ENCODE measurements around the gene PPP1R12C.
"Not testable (repeated sequence)": the region's sequence is repeated elsewhere in the genome, so short reads cannot be mapped to it uniquely, and the experiment has no call there.

Gene PPP1R12C

DNA sequence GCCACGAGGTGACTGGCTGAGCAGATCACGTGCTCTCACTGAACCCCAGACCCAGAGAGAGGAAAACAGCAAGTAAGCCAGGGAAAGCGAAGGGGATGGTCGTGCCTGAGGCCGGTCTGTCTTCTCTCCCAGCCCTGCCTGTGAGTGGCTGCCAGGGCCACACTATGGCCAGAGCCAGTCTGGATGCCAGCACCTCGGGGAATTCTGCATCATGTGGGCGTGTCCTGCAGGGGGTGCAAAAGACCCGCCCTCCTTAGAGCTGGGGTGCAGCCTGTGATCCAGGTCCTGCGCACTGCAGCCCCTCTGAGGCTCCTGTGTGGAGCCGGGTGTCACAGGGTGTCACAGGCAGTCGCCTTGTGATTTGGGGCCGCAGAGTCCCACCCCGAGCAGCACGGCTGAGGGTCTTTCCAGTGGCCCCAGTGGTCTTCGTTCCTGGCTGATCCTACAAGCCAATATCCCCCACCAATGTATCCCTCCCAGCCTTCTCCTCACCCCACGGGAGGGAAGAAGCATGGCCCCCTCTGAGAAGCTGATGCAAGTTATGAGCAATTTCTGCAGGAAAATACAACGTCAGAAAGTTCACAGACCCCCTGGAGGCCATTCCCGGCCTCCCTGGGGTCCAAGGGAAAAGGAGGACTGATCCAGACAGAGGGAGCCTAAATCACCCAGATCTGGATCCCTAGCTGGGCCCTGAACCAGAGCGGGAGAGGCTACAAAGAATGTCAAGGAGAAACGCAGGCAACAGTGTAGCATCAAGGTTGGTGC, 7.7 kb downstream of the PPP1R12C start:
- DNase-seq = no peak

DNA sequence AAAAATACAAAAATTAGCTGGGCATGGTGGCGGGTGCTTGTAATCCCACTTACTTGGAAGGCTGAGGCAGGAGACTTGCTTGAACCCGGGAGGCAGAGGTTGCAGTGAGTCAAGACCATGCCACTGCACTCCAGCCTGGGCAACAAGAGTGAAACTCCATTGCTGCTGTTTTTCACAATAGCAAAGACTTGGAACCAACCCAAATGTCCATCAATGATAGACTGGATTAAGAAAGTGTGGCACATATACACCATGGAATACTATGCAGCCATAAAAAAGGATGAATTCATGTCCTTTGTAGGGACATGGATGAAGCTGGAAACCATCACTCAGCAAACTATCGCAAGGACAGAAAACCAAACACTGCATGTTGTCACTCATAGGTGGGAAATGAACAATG, 10.2 kb downstream of the PPP1R12C start:
- DNase-seq = not testable (repeated sequence)

GRCh38 chr19:55106591-55106990, 10.8 kb downstream of the PPP1R12C start:
- no peak for DNase-seq

DNA sequence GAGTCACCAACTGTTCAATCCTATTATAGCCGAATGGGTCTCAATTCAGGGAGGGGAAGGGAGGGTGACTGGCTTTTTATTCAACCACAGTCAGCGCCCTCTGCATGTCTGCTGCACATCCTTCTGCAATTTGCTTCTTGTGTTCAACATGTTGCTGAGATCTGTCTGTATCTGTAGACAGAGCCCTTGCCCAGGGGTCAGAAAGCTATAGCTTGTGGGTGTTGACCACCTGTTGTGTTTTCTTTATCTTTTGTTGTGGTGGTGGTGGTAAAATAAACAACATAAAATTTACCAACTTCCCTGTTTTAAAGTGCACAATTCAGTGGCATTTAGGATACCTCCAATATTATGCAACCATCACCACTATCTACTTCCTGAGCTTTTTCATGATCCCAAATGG, 12.2 kb downstream of the PPP1R12C start:
- DNase-seq = no peak

- no peak for DNase-seq
Observed at GRCh38 chr19:55103190-55103589, 14.2 kb downstream of the PPP1R12C start.

GRCh38 chr19:55101261-55101660, 16.2 kb downstream of the PPP1R12C start:
- DNase-seq = no peak

DNA sequence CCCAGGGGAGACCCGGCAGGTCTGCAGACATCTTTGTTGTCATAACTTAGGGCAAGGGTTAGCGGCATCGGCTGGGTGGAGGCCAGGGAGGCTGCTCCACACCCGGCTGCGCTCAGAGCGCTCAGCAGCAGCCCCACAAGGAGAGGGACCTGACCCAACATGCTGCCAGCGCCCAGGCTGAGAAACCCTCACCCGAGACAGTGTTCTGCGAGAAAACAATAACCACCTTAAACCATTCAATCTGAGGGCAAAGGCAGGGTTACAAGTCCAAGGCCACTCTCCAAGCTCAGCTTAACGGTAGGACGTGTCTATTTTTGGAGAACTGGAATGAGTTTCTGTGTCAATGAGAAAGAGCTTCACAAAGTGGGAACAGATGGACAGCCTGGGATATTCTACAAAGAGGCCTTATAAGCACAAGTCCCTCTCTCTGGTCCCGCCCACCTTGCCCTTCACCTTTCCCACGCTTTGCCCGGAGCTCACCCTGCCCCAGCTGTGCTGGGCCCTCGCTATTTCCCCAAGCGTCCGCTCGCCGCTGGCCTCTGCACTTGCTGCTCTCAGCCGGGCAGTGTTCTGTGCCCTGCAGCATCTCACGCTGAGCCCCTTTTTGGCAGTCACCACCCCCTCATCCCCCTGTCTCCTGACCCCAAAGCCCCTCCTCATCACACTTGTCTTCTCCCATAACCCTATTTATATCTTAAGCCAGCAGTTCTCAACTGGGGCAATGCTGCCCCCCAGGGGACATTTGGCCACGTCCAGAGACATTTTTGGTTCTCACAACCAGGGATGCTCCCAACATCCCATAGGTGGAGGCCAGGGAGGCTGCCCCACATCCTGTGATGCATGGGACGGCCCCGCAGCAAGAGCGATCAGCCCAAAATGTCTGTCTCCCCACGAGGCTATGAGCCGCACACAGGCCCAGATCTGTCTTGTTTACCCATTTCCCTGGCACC, 17.6 kb downstream of the PPP1R12C start:
- no peak for DNase-seq

- DNase-seq = no peak
Observed at GRCh38 chr19:55098716-55099556, 18.5 kb downstream of the PPP1R12C start.

DNA sequence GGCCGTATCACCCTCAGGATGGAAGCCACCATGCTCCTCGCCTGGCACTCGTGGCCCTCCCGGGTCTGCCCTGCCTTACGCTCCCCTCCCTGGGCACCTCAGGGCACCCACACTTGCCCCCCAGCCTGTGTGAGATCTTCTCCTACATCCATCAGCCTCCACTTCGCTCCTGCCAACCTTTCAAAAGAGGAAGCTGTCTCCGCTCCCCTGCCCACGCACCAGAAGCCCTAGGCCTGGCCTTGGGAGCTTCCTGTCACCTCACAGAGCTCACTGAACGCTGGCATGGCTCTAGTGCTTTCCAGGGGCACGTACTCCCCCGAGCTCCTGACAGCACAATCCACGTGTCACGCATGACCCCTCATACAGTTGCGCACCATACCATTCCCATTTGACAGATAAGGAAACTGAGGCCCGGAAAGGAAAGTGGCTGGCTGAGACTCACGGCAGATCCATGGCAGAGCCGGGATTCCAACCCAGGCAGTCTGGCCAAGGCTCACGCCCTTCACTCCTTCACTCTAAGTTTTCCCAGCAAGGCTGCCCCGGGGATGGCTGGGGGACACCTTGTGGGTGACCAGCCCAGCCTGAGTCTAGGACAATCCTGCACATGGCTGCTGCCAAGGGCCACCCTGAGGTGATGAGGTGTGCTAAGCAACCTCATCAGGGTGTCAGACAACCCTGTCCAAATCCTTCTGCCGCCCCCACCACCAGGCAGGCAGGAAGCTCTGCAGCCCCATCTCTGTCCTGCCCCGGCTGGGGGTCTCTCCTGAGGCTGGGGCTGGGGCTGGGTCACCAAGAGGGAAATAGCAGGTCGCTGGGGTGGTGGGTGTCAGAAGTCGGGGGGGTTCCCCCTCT, 19.3 kb downstream of the PPP1R12C start:
- DNase-seq = no peak

DNA sequence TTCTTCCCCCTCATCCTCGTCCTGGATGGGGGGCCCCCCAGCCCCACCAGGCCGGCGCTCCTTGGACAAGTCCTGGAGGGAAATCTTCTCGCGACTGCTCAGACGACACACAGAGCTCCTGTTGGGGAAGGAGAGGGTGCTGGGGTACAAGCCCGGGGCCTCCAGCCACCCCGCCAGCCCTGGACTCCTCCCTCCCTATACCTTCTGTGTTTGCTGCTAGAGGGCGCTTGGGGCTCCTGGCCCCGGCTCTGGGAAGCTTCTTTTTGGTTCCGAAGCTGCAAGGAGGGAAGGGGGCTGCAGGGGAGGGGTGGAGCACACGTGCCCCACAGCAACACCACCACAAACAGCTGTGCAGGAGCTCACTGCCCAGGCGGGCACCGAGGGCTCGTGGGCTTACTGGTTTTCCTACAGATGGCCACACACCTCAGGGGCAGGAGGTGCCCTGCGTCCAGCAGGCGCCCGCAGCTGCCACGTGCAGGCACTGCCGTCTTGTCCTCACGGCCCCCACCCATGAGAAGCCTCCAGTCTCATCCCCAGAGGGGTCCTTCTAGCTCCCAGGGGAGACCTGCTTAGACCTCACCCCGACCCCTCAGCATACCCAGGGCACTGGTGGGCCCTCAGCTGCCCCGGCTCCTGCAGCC, 21.3 kb downstream of the PPP1R12C start:
- DNase-seq = no peak

DNA sequence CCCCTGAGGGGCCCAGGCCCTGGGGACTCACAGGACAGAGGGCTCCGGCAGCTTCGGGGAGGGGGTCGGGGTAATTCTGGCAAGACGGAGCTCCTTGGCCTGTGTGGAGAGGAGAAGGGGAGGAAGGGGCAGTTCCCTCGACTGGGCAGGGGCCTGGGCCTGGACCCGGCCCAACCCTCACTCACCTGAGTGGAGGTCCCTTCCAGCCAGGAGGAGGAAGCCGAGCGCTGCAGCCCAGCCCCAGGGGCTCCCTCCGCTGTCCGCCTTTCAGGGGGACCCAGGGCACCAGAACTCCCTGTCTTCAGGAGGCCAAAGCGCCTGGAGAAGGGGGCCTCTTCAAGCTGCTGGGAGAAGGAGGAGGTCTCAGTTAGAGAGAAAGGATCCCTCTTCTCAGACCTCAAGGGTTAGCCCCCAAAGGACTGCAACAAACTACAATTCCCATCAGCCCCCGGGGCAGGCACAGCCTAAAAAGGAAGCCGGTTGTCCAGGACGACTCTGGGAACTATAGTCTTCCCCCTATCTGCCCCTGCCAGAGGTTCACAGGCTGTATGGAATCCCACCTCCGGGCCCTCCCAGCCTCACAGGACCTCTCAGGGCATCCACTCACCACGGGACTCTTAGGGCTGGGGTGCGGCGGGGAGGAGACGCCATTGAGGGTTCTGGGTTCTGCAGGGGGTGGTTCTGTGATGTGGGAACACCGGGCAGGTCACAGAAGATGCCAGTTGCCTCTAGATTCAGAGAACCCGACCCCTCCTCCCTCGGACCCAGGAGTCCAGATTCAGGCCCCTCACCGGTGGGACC, 22.0 kb downstream of the PPP1R12C start:
- no peak for DNase-seq

GRCh38 chr19:55094456-55095259, 22.8 kb downstream of the PPP1R12C start:
- no peak for DNase-seq

- DNase-seq = no peak
Observed at GRCh38 chr19:55092423-55093318, 24.8 kb downstream of the PPP1R12C start.

GRCh38 chr19:55091955-55092354, 25.5 kb downstream of the PPP1R12C start:
- no peak for DNase-seq

DNA sequence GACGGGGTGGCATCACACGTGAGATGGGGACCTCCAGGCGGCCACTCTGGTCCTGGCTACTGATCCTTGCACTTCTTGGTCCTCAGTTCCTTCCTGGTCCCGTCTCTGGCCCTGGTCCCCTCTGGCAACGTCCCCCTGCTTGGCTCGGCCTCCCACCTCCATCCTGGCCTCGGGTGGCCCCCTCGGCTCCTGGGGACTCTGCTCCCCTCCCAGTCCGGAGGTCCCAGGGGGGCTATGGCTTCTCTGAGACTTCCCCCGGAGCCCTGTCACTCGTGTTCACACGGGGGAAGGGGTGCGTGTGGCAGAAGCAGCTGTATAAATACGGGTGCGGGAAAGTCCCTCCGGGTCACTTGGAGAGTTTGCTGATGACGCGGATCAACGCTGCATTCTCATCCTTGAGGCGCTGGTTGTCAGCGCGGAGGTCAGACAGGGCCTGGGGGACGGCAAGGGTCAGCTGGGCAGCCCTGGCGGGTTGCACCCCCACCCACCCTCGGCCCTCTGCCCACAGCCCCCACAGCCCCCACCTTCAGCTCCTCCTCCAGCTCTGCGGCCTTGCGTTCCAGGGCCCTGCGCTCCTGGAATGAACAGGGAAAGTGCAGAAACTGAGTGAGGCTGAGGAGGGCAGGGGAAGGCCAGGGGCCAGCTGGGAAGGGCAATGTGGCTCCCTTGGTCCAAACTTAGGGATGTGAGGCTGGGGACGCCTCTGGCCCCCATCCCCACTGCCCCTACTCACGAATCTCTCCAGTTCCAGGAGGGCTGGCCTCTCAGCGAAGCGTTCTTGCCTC, 26.1 kb downstream of the PPP1R12C start:
- no peak for DNase-seq

DNA sequence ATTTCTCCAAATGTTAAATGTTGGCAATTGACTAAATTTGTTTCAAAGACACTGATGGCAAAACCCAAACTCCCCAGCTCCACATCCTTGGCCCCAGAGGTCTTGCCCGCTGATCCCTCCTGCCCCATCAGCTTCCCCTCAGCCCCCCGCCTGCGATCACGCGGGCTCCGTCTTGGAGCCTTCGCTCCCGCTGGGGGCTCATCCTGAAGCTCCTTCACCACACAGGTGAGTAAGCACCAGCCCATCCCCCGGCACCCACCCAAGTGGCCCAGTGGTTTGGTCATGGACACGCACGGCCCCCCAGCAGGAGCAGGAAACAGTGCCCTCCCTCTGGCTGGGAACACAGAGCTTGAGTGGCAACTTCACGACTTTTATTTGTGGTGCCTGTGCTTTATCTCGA, 26.9 kb downstream of the PPP1R12C start:
- DNase-seq = no peak

- DNase-seq = no peak
Observed at GRCh38 chr19:55089342-55089944, 28.0 kb downstream of the PPP1R12C start.

All from SIG-M5 (cell line).